Endothelial cell of umbilical vein (primary cell): Measurements from ENCODE around the gene RPL41. TPM values are rescaled to one million over a fixed set of nuclear protein-coding genes. Genes with fewer than 3 reads are reported as not detected.

Source experiments
- BruUV-seq: library from RNA; stranded (reverse); fragments of 400-500 nt; replicated peaks from 2 replicates; lab custom pipeline; 2021; lab: Mats Ljungman, UMichigan
- CTCF ChIA-PET: fragments of 300-600, 350-600 bp; sonication (Branson Sonifier 250); formaldehyde crosslinking; loops from one replicate; lab custom pipeline; 2021; ENCODE audit warnings: antibody characterized with exemption, inconsistent platforms; lab: Charles Lee
- POLR2A ChIA-PET: fragments of 300-600, 350-600 bp; sonication (Branson Sonifier 250); formaldehyde crosslinking; loops from one replicate; lab custom pipeline; 2021; ENCODE audit warnings: antibody characterized with exemption, inconsistent platforms; lab: Charles Lee
- DNase-seq: peaks from one replicate; pipeline ENCODE4 v3.0.0-alpha.2; 2011; ENCODE audit warnings: low read depth, low spot score
- FAIRE-seq: peaks from 2 replicates; lab custom pipeline; 2011; peaks lifted over from hg19 to GRCh38; lab: Jason Lieb, UNC
- H2AFZ ChIP-seq: 2 replicates; pipeline ENCODE4 v1.6.0; 2012; ENCODE audit warnings: low read depth, low read length, control low read depth, inconsistent platforms
- H3K27ac ChIP-seq: 2 replicates; pipeline ENCODE4 v1.5.1; 2011; ENCODE audit warnings: low read depth, mild to moderate bottlenecking, control low read depth, low read length, moderate library complexity; ENCODE audit not compliant: insufficient read depth
- H3K27me3 ChIP-seq, 2 experiments: 2 replicates each; pipeline versions ENCODE4 v1.6.0 to v1.6.1; 2011; ENCODE audit warnings: low read length in 2 of 2, mixed read lengths in 1 of 2; ENCODE audit not compliant: control insufficient read depth in 2 of 2, insufficient read depth in 2 of 2
- H3K36me3 ChIP-seq, 2 experiments: 2 replicates in 1 of 2; 3 replicates in 1 of 2; pipeline ENCODE4 v1.5.1; 2011; ENCODE audit warnings: low read length in 2 of 2, mild to moderate bottlenecking in 1 of 2, moderate library complexity in 1 of 2; ENCODE audit not compliant: control insufficient read depth in 2 of 2, insufficient read depth in 2 of 2; ENCODE audit errors: extremely low read depth in 1 of 2
- H3K4me1 ChIP-seq: 3 replicates; pipeline ENCODE4 v1.5.1; 2011; ENCODE audit warnings: mild to moderate bottlenecking, low read length; ENCODE audit not compliant: control insufficient read depth, insufficient read depth; ENCODE audit errors: extremely low read depth
- H3K4me2 ChIP-seq: 2 replicates; pipeline ENCODE4 v1.6.1; 2011; ENCODE audit warnings: low read length, control low read depth, mixed read lengths; ENCODE audit not compliant: insufficient read depth
- H3K4me3 ChIP-seq, 3 experiments: fragments of 200-600 bp in 1 of 3; sonication (generic), shearing (Covaris generic) in 1 of 3; replicated peaks in 1 of 3; 2 replicates each; pipeline ENCODE4 v1.5.1; 2011 to 2016; ENCODE audit warnings: control low read depth in 3 of 3, low read length in 3 of 3, mild to moderate bottlenecking in 2 of 3, inconsistent platforms in 1 of 3, low read depth in 1 of 3, moderate library complexity in 1 of 3; ENCODE audit not compliant: insufficient read depth in 1 of 3
- H3K79me2 ChIP-seq: 2 replicates; pipeline ENCODE4 v1.6.0; 2012; ENCODE audit warnings: low read length, inconsistent platforms; ENCODE audit not compliant: control insufficient read depth, insufficient read depth
- H3K9ac ChIP-seq: replicated peaks from 2 replicates; pipeline ENCODE3; 2011; ENCODE audit warnings: low read length, control low read depth; ENCODE audit not compliant: insufficient read depth; ENCODE audit errors: extremely low read depth
- H3K9me1 ChIP-seq: replicated peaks from 3 replicates; pipeline ENCODE4 v1.6.0; 2011; ENCODE audit warnings: mild to moderate bottlenecking, low read length; ENCODE audit not compliant: control insufficient read depth, insufficient read depth; ENCODE audit errors: extremely low read depth
- H3K9me3 ChIP-seq: replicated peaks from 2 replicates; pipeline ENCODE4 v1.5.1; 2012; ENCODE audit warnings: low read length, inconsistent platforms; ENCODE audit not compliant: control insufficient read depth, insufficient read depth
- H4K20me1 ChIP-seq: replicated peaks from 2 replicates; pipeline ENCODE3; 2011; ENCODE audit warnings: mild to moderate bottlenecking, low read length; ENCODE audit not compliant: control insufficient read depth, insufficient read depth; ENCODE audit errors: extremely low read depth
- EZH2 ChIP-seq: IDR thresholded peaks from 2 replicates; pipeline ENCODE4 v1.6.1; 2012; ENCODE audit warnings: borderline replicate concordance, low read depth, mild to moderate bottlenecking, moderate library complexity, low read length, inconsistent platforms; ENCODE audit not compliant: severe bottlenecking
- FOS ChIP-seq: IDR thresholded peaks from 2 replicates; pipeline ENCODE4 v1.6.1; 2011; ENCODE audit warnings: mild to moderate bottlenecking, low read length, moderate library complexity, borderline replicate concordance; ENCODE audit not compliant: insufficient read depth
- GATA2 ChIP-seq: IDR thresholded peaks from 2 replicates; pipeline ENCODE4 v1.7.0; 2011; ENCODE audit warnings: low read depth, mild to moderate bottlenecking, moderate library complexity, mixed read lengths, low read length; ENCODE audit not compliant: insufficient read length, insufficient read depth
- JUN ChIP-seq: IDR thresholded peaks from 2 replicates; pipeline ENCODE4 v1.6.1; 2011; ENCODE audit warnings: borderline replicate concordance, low read depth; ENCODE audit not compliant: insufficient read length, insufficient read depth
- MYC ChIP-seq: IDR thresholded peaks from one replicate; pipeline ENCODE4 v1.6.1; 2011; ENCODE audit warnings: mild to moderate bottlenecking, low read depth, low read length
- POLR2A ChIP-seq: IDR thresholded peaks from 2 replicates; pipeline ENCODE4 v1.6.1; 2012; ENCODE audit warnings: low read depth, mild to moderate bottlenecking, control low read depth, low read length
- POLR2AphosphoS5 ChIP-seq: IDR thresholded peaks from 2 replicates; pipeline ENCODE4 v1.6.1; 2012; ENCODE audit warnings: low read depth, mild to moderate bottlenecking, control low read depth, low read length, moderate library complexity; ENCODE audit not compliant: insufficient read depth
- dilution Hi-C: fragments of 300-500 bp; cut with MboI; formaldehyde crosslinking; loops from one replicate; pipeline ENCODE4 v1.15.0; 2019; ENCODE audit warnings: low sequenced_read_pairs; ENCODE audit not compliant: extremely low pct_ligation_motif_present
- intact Hi-C: fragments of 100-400 bp; cut with micrococcal nuclease; formaldehyde crosslinking; loops from one replicate; pipeline ENCODE4 v1.10.0; 2022
- polyA plus RNA-seq, 4 experiments: library from polyadenylated mRNA; depleted of rRNA in 3 of 4; stranded (reverse) in 3 of 4; unstranded in 1 of 4; fragments of >200 nt; gene quantifications; 2 replicates each; pipeline versions ENCODE4 v1.2.1 to v1.2.3, GENCODE V29; 2011 to 2012; ENCODE audit warnings: missing spikeins in 1 of 4
- total RNA-seq: library from RNA; stranded (reverse); gene quantifications from 2 replicates; pipeline ENCODE4 v1.2.3, GENCODE V29; 2021
- TF ChIP-seq, protein P1 (sequence below): IDR thresholded peaks from 2 replicates; pipeline ENCODE4 v1.6.1; 2011; ENCODE audit not compliant: insufficient read depth, insufficient read length
- TF ChIP-seq, protein P2 (sequence below), 2 donors: IDR thresholded peaks; 1 replicate in 1 of 2; 2 replicates in 1 of 2; pipeline ENCODE4 v1.5.1; 2011; ENCODE audit warnings: low read length in 2 of 2, mild to moderate bottlenecking in 2 of 2, moderate library complexity in 2 of 2, control low read depth in 1 of 2, inconsistent platforms in 1 of 2, low read depth in 1 of 2; ENCODE audit not compliant: insufficient read depth in 1 of 2; ENCODE audit errors: extremely low read depth in 1 of 2

RPL41 gene
- total and polyA plus RNA-seq, 2 donors (not counting 3 experiments of a cell fraction or from before 2014, with no cell fraction given), result 3,212 to 9,990 TPM

DNA sequence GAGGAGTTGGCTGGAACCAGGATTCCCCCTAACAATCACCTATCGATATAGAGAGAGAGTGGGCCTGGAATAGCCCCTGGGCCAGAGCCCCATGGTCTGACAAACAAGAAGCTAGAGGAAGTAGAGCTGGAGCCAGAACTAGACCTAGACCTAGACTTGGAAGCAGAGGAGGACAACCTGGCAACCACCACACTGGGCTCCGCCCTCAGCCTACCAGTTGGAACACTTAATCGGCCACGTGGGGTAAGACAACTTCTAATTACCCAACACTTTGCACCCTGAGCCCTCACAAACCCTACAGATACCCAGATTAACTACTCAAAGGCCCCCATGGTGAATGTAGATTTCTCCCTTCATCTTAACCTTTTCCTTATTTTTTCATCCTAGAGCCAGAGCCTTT, 16.6 kb upstream of the RPL41 start:
- ChIA-PET CTCF (interaction anchor here (0.7 to 1.1 kb wide), 3 partner anchors 14 to 21 kb away, joined by 3 to 4 read pairs (median 3); no protein-coding TSS in a partner anchor), POLR2A (no interaction called here)
- intact Hi-C loops, result no loop called here
- DNase-seq, result no peak
- dilution Hi-C loops, result no loop called here
- Histone ChIP-seq H3K27me3 (peaks cover 15 to 19% of the 10 kb centered on the region in 2 experiments), H3K36me3 (no peaks in the 10 kb centered on the region), H3K9ac (no peak overlapping the region), H4K20me1 (no peaks in the 10 kb centered on the region), H2AFZ (no peak overlapping the region), H3K4me1 (peaks cover 30% of the 10 kb centered on the region), H3K79me2 (peaks cover 4% of the 10 kb centered on the region), H3K4me3 (no peak overlapping the region), H3K27ac (no peak overlapping the region), H3K4me2 (no peak overlapping the region), H3K9me3 (no peaks in the 10 kb centered on the region), H3K9me1 (no peaks in the 10 kb centered on the region)
- no peak for FAIRE-seq
- no TSS peak for BruUV-seq
- TF ChIP-seq, protein P1, sequence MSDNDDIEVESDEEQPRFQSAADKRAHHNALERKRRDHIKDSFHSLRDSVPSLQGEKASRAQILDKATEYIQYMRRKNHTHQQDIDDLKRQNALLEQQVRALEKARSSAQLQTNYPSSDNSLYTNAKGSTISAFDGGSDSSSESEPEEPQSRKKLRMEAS, result no peak
- TF ChIP-seq JUN, result no peak
- TF ChIP-seq MYC, result no peak
- no peak for TF ChIP-seq FOS
- TF ChIP-seq POLR2A, result no peak
- no peak for TF ChIP-seq POLR2AphosphoS5
- no peak for TF ChIP-seq GATA2
- TF ChIP-seq EZH2, result no peak
- TF ChIP-seq, protein P2, sequence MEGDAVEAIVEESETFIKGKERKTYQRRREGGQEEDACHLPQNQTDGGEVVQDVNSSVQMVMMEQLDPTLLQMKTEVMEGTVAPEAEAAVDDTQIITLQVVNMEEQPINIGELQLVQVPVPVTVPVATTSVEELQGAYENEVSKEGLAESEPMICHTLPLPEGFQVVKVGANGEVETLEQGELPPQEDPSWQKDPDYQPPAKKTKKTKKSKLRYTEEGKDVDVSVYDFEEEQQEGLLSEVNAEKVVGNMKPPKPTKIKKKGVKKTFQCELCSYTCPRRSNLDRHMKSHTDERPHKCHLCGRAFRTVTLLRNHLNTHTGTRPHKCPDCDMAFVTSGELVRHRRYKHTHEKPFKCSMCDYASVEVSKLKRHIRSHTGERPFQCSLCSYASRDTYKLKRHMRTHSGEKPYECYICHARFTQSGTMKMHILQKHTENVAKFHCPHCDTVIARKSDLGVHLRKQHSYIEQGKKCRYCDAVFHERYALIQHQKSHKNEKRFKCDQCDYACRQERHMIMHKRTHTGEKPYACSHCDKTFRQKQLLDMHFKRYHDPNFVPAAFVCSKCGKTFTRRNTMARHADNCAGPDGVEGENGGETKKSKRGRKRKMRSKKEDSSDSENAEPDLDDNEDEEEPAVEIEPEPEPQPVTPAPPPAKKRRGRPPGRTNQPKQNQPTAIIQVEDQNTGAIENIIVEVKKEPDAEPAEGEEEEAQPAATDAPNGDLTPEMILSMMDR (IDR thresholded peaks at IDR 0.05; ENCODE audit: extremely low read depth in 1 of 2, insufficient read depth in 1 of 2, low read depth in 1 of 2, low read length in 2 of 2), result no peak
